GM12878 (cell line): ENCODE measurements around the gene CFAP58. TPM values are rescaled to one million over a fixed set of nuclear protein-coding genes. Genes with fewer than 3 reads are reported as not detected.
A peak's percentile ranks its signal among the peaks of the same experiment; 100 is the strongest.

ENCODE experiments used
- CEBPB ChIP-seq, 2 experiments: fragments of 150-350 bp in 1 of 2; IDR thresholded peaks; 2 replicates each; pipeline ENCODE4 v1.6.1; 2012 to 2014; ENCODE audit warnings: low read depth in 2 of 2, low read length in 2 of 2, borderline replicate concordance in 1 of 2, inconsistent platforms in 1 of 2
- CHD4 ChIP-seq: fragments of 200-600 bp; sonication (generic); IDR thresholded peaks from 2 replicates; pipeline ENCODE4 v1.6.1; 2016; ENCODE audit warnings: mild to moderate bottlenecking
- ESRRA ChIP-seq: IDR thresholded peaks from 2 replicates; pipeline ENCODE4 v1.6.1; 2012; ENCODE audit warnings: mild to moderate bottlenecking, low read length, improper control_type of control experiment
- GABPA ChIP-seq: IDR thresholded peaks from 2 replicates; pipeline ENCODE4 v1.6.1; 2014; ENCODE audit warnings: antibody characterized with exemption, low read depth, mild to moderate bottlenecking, inconsistent platforms
- IKZF2 ChIP-seq, 2 experiments: fragments of 450-650 bp; IDR thresholded peaks; 2 replicates each; pipeline ENCODE4 v1.6.1; 2017; ENCODE audit warnings: mild to moderate bottlenecking in 2 of 2, moderate library complexity in 2 of 2
- KAT2A ChIP-seq: conservative IDR thresholded peaks from 2 replicates; pipeline ENCODE4 v1.6.1; 2011; ENCODE audit warnings: low read depth, low read length; ENCODE audit not compliant: control insufficient read depth
- MLLT1 ChIP-seq: fragments of 450-650 bp; IDR thresholded peaks from 2 replicates; pipeline ENCODE4 v1.6.1; 2016; ENCODE audit warnings: mild to moderate bottlenecking
- MTA2 ChIP-seq: fragments of 450-650 bp; IDR thresholded peaks from 2 replicates; pipeline ENCODE4 v1.6.1; 2016; ENCODE audit warnings: low read depth, mild to moderate bottlenecking, moderate library complexity
- PML ChIP-seq: IDR thresholded peaks from 2 replicates; pipeline ENCODE4 v1.6.1; 2012; ENCODE audit warnings: low read length, inconsistent platforms
- RBBP5 ChIP-seq: fragments of 200-600 bp; sonication (generic); conservative IDR thresholded peaks from 2 replicates; pipeline ENCODE4 v1.6.1; 2016
- RCOR1 ChIP-seq: conservative IDR thresholded peaks from 2 replicates; pipeline ENCODE4 v1.6.1; 2012; ENCODE audit warnings: low read depth, low read length, improper control_type of control experiment
- SKIL ChIP-seq: fragments of 450-650 bp; IDR thresholded peaks from 2 replicates; pipeline ENCODE4 v1.6.1; 2017; ENCODE audit warnings: mild to moderate bottlenecking, low read depth, inconsistent platforms; ENCODE audit not compliant: poor library complexity, severe bottlenecking
- TAF1 ChIP-seq: IDR thresholded peaks from 2 replicates; pipeline ENCODE4 v1.6.1; 2011; ENCODE audit warnings: mild to moderate bottlenecking, low read depth, low read length, borderline replicate concordance
- TCF7 ChIP-seq: IDR thresholded peaks from 2 replicates; pipeline ENCODE4 v1.6.1; 2014; ENCODE audit warnings: antibody characterized with exemption, borderline replicate concordance
- ZNF217 ChIP-seq: fragments of 450-650 bp; IDR thresholded peaks from 2 replicates; pipeline ENCODE4 v1.6.1; 2017; ENCODE audit warnings: antibody characterized with exemption, mild to moderate bottlenecking
- ZNF24 ChIP-seq: fragments of 450-650 bp; IDR thresholded peaks from 2 replicates; pipeline ENCODE4 v1.6.1; 2017; ENCODE audit warnings: antibody characterized with exemption, mild to moderate bottlenecking
- ZNF687 ChIP-seq: fragments of 450-650 bp; IDR thresholded peaks from 2 replicates; pipeline ENCODE4 v1.6.1; 2017; ENCODE audit warnings: mild to moderate bottlenecking, moderate library complexity
- polyA plus RNA-seq, 11 experiments: library from polyadenylated mRNA; depleted of rRNA in 4 of 11; unstranded in 6 of 11; stranded (reverse) in 5 of 11; fragments of >200 nt; fragmentation: Nextera tagmentation in 4 of 11; fragmentation: Illumina TruSeq in 1 of 11; extraction: Ambion mirVana in 4 of 11; extraction: Trizol in 1 of 11; gene quantifications; 1 replicate in 1 of 11; 2 replicates in 10 of 11; pipeline versions ENCODE4 v1.2.1 to v1.2.3, GENCODE V29; 2011 to 2016; ENCODE audit warnings: inconsistent platforms in 2 of 11, missing spikeins in 2 of 11, low read depth in 1 of 11
- total RNA-seq, 4 experiments: library from RNA; depleted of rRNA in 3 of 4; stranded (reverse); fragments of >200 nt in 3 of 4; fragmentation: Illumina TruSeq in 1 of 4; extraction: Trizol in 1 of 4; gene quantifications; 2 replicates each; pipeline versions ENCODE4 v1.2.1 to v1.2.3, GENCODE V29; 2013 to 2021
- TF ChIP-seq, protein P1 (sequence below): fragments of 450-650 bp; IDR thresholded peaks from 2 replicates; pipeline ENCODE4 v1.6.1; 2016; ENCODE audit warnings: mild to moderate bottlenecking, moderate library complexity, borderline replicate concordance

Gene CFAP58
- total and polyA plus RNA-seq, 10 of the 15 experiments (the other 5 are each of a cell fraction or from before 2014, with no cell fraction given): 0.03 to 0.35 (median 0.21) TPM

DNA sequence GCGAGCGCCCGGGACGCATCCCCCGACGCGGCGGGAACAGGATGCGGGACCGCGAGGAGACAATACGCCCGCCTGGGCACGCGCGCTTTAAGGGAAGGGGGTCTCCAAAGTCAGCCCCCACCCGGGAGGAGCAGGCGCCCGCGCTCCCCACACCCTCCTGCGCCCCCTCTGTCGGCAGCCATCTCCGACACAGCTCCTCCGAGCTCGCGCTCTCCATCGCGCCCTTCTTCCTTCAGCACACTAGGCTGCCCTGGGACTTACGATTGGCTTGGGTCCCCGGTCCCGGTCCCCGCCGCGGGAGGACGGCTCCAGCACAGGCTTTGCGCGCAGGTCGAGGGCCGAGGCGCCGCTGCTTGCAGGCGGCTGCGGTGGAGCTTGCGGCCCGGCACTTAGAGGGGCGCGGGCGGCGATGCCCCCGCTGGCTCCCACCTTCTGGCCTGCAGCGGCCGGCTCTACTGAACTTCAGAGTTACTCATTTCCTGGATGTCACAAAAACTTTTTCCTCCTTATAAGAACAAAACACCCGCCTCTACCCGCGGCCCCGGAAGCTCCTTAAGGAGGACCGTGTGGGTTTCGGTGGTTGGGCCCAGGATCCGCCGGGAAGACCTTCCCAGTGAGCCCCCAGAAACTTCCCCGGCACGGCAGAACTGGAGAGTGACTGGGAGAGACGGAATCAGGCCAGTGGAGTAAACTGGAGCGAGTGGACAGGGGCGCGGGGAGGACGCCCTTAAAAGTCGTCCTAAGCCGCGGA lies 15.5 kb upstream of the CFAP58 start, which contains the start of gene ITPRIP (continued):
- TF ChIP-seq MLLT1 (peak; percentile 48; the same call in 1 of the 2 replicates), PML (peak; percentile 17; the same call in 1 of the 2 replicates), KAT2A (no peak), RCOR1 (no peak), TCF7 (no peak), ESRRA (no peak), ZNF687 (0 out of 2 replicates have a peak, but pooled peaks have one; percentile 34), TAF1 (peak; percentile 50; the same call in 1 of the 2 replicates), CHD4 (no peak), CEBPB (IDR thresholded peaks at IDR 0.05; ENCODE audit: borderline replicate concordance in 1 of 2, low read depth in 2 of 2, low read length in 2 of 2) (no peak), SKIL (peak; percentile 76), IKZF2 (IDR thresholded peaks at IDR 0.05) (peak; percentile 66 to 67), ZNF217 (no peak), ZNF24 (no peak), MTA2 (peak; percentile 62), RBBP5 (no peak), GABPA (no peak)
- TF ChIP-seq, protein P1, sequence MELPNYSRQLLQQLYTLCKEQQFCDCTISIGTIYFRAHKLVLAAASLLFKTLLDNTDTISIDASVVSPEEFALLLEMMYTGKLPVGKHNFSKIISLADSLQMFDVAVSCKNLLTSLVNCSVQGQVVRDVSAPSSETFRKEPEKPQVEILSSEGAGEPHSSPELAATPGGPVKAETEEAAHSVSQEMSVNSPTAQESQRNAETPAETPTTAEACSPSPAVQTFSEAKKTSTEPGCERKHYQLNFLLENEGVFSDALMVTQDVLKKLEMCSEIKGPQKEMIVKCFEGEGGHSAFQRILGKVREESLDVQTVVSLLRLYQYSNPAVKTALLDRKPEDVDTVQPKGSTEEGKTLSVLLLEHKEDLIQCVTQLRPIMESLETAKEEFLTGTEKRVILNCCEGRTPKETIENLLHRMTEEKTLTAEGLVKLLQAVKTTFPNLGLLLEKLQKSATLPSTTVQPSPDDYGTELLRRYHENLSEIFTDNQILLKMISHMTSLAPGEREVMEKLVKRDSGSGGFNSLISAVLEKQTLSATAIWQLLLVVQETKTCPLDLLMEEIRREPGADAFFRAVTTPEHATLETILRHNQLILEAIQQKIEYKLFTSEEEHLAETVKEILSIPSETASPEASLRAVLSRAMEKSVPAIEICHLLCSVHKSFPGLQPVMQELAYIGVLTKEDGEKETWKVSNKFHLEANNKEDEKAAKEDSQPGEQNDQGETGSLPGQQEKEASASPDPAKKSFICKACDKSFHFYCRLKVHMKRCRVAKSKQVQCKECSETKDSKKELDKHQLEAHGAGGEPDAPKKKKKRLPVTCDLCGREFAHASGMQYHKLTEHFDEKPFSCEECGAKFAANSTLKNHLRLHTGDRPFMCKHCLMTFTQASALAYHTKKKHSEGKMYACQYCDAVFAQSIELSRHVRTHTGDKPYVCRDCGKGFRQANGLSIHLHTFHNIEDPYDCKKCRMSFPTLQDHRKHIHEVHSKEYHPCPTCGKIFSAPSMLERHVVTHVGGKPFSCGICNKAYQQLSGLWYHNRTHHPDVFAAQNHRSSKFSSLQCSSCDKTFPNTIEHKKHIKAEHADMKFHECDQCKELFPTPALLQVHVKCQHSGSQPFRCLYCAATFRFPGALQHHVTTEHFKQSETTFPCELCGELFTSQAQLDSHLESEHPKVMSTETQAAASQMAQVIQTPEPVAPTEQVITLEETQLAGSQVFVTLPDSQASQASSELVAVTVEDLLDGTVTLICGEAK: peak; percentile 53; the same call in 1 of the 2 replicates
